Epithelial cell of esophagus (primary cell): ENCODE results near the gene FXYD7.

ENCODE experiments used
- DNase-seq: peaks from one replicate; pipeline ENCODE4 v3.0.0; 2010; ENCODE audit warnings: low read depth
- H3K4me3 ChIP-seq: 2 replicates; pipeline ENCODE4 v1.5.1; 2011; ENCODE audit warnings: mild to moderate bottlenecking, low read length, control low read depth
- TF ChIP-seq, protein P1 (sequence below): IDR thresholded peaks from 2 replicates; pipeline ENCODE4 v1.5.1; 2011; ENCODE audit warnings: low read depth, mild to moderate bottlenecking, low read length, control low read depth, inconsistent platforms; ENCODE audit not compliant: insufficient read depth; ENCODE audit errors: missing control alignments

FXYD7 gene

GRCh38 chr19:35110974-35111373 lies 32.1 kb upstream of the FXYD7 start:
- TF ChIP-seq, protein P1, sequence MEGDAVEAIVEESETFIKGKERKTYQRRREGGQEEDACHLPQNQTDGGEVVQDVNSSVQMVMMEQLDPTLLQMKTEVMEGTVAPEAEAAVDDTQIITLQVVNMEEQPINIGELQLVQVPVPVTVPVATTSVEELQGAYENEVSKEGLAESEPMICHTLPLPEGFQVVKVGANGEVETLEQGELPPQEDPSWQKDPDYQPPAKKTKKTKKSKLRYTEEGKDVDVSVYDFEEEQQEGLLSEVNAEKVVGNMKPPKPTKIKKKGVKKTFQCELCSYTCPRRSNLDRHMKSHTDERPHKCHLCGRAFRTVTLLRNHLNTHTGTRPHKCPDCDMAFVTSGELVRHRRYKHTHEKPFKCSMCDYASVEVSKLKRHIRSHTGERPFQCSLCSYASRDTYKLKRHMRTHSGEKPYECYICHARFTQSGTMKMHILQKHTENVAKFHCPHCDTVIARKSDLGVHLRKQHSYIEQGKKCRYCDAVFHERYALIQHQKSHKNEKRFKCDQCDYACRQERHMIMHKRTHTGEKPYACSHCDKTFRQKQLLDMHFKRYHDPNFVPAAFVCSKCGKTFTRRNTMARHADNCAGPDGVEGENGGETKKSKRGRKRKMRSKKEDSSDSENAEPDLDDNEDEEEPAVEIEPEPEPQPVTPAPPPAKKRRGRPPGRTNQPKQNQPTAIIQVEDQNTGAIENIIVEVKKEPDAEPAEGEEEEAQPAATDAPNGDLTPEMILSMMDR: no peak
- DNase-seq: no peak
- H3K4me3 ChIP-seq: no peak overlapping the region

DNA sequence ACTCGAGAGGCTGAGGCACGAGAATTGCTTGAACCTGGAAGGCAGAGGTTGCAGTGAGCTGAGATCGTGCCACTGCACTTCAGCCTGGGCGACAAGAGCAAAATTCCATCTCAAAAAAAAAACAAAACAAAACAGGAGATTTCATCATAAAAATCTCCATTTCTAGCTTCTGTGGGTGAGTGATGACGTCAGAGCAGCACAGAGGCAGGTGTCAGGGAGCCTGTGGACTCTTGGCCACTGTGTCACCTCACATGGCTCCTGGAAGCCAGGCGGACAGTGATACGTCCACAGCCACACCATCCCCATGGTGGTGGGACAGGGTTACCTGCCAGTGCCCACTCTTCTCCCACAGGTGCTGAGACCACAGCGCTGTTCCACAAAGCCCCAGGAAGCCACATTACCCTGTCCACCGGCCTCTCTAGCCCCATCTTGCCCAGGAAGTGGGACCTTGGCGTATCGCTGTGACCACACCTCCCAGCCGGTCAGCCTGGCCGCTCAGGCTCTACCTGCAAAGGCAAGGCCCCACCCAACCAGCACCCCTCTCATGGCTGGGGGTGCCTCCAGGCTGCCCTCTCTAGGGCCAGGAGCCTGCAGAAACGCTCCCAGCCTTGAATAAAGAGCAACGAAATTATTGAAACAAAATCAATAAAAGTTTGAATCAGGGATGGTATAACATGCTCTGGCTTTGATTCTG lies 29.9 kb upstream of the FXYD7 start:
- no peak for DNase-seq
- TF ChIP-seq, protein P1: no peak
- H3K4me3 ChIP-seq: no peak overlapping the region

- peak; percentile 70 for DNase-seq
- H3K4me3 ChIP-seq: peak overlapping the region; percentile 98
- TF ChIP-seq, protein P1: peak; percentile 100
These were observed 28.5 kb upstream of the FXYD7 start for GRCh38 chr19:35114353-35115176.

GRCh38 chr19:35115177-35115951 lies 27.7 kb upstream of the FXYD7 start, which contains the start of gene FXYD3:
Gene FXYD3 (plus strand): TSS chr19:35115823. CDS start chr19:35119377, 3,554 bp downstream.
- peak; percentile 47 for DNase-seq
- H3K4me3 ChIP-seq: peak within 1 kb of the TSS; percentile 98

GRCh38 chr19:35116072-35116801 lies 26.8 kb upstream of the FXYD7 start:
- DNase-seq: peak; percentile 87
- H3K4me3 ChIP-seq: peak overlapping the region; percentile 98
- TF ChIP-seq, protein P1: no peak

More at GRCh38 chr19:35115177-35115951, 27.7 kb upstream of the FXYD7 start, which contains the start of gene FXYD3:
- TF ChIP-seq, protein P1: no peak

DNA sequence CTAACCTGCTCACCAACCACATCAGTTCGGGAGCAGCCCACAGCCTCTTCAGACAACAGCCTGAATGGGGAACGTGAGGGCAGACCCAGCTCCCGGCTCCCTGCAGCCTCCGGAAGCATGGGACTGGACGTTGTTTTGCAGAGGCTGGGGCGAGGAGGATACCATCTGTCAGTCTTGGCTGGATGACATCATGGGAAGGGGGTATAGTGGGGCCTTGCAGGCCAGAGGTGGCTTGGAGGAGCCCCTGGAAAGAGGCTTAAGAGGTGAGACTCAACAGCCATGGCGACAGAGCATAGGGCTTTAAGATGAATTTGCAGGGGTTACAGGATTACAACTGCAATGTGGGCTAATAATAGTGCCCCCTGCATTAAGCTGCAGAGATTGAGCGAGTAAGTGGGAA lies 25.9 kb upstream of the FXYD7 start:
- H3K4me3 ChIP-seq: peak overlapping the region; percentile 98
- TF ChIP-seq, protein P1: no peak
- no peak for DNase-seq
